Measurements from ENCODE around the gene DLG5. TPM values are rescaled to one million over a fixed set of nuclear protein-coding genes. Genes with fewer than 3 reads are reported as not detected.

The DLG5 gene
- total RNA-seq, 1 experiment from 2014 or later, result 69.7 TPM

GRCh38 chr10:77862595-77862994, 64.0 kb downstream of the DLG5 start:
- intact Hi-C loops (cut with micrococcal nuclease; ENCODE audit: unreplicated experiment), result no loop called here
- no peak overlapping the region for H3K27ac Mint-ChIP-seq (ENCODE audit: unreplicated experiment)
- no peak for TF ChIP-seq CTCF (IDR thresholded peaks at IDR 0.05; ENCODE audit: insufficient read depth in 1 of 2, low read depth in 1 of 2, low read length in 1 of 2, severe bottlenecking in 1 of 2, unreplicated experiment in 1 of 2)
- no peak overlapping the region for H3K4me3 Mint-ChIP-seq (ENCODE audit: unreplicated experiment)
- no peaks in the 10 kb centered on the region for H3K27me3 Mint-ChIP-seq (ENCODE audit: insufficient read depth, unreplicated experiment)
- peaks cover 44% of the 10 kb centered on the region for H3K36me3 Mint-ChIP-seq (ENCODE audit: insufficient read depth, unreplicated experiment)
- Histone ChIP-seq H3K36me3 (ENCODE audit: control insufficient read depth, insufficient read depth, low read length) (peaks cover 3% of the 10 kb centered on the region; the same call in 1 of the 2 replicates), H3K4me3 (ENCODE audit: low read depth, low read length) (no peak overlapping the region), H3K27me3 (replicated peaks; ENCODE audit: control insufficient read depth, insufficient read depth, low read length) (no peaks in the 10 kb centered on the region), H3K4me1 (peaks cover 13% of the 10 kb centered on the region), H3K9me3 (no peaks in the 10 kb centered on the region)
- no peaks in the 10 kb centered on the region for H3K9me3 Mint-ChIP-seq (ENCODE audit: unreplicated experiment)
- DNase-seq, result no peak
- no TSS peak for BruUV-seq (replicated peaks)
- CTCF ChIA-PET, result interaction anchor here (1.1 kb wide), 1 partner anchor 27 kb away, joined by 3 read pairs; no protein-coding TSS in a partner anchor
- POLR2A ChIA-PET, result no interaction called here
- peaks cover 11% of the 10 kb centered on the region for H3K4me1 Mint-ChIP-seq (ENCODE audit: low read depth, unreplicated experiment)

DNA sequence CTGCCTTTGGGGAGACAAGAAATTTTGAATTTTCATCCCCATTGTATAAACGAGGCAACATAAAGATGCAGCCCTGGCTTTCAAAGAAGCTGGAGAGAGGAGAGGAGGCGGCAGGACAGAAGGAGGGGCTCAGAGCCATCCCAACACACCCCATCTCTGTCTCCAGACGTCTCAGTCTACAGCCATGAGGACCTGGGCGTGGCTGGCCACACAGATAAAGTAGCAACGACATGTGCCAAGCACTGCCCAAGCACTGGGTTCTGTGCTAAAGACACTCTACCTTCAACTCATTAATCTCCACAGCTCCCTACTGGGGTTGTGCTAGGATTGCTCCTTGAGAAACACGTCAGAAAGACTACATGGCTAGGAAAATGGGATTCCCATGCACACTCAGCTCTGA, 65.2 kb downstream of the DLG5 start:
- no peaks in the 10 kb centered on the region for H3K9me3 Mint-ChIP-seq (ENCODE audit: unreplicated experiment)
- intact Hi-C loops (cut with micrococcal nuclease; ENCODE audit: unreplicated experiment), result no loop called here
- Histone ChIP-seq H3K4me1 (peaks cover 13% of the 10 kb centered on the region), H3K36me3 (ENCODE audit: control insufficient read depth, insufficient read depth, low read length) (peaks cover 4% of the 10 kb centered on the region; the same call in 1 of the 2 replicates), H3K4me3 (ENCODE audit: low read depth, low read length) (no peak overlapping the region), H3K9me3 (no peaks in the 10 kb centered on the region), H3K27me3 (replicated peaks; ENCODE audit: control insufficient read depth, insufficient read depth, low read length) (no peaks in the 10 kb centered on the region)
- ChIA-PET CTCF (no interaction called here), POLR2A (no interaction called here)
- TF ChIP-seq CTCF (IDR thresholded peaks at IDR 0.05; ENCODE audit: insufficient read depth in 1 of 2, low read depth in 1 of 2, low read length in 1 of 2, severe bottlenecking in 1 of 2, unreplicated experiment in 1 of 2), result no peak
- no TSS peak for BruUV-seq (replicated peaks)
- no peak overlapping the region for H3K4me3 Mint-ChIP-seq (ENCODE audit: unreplicated experiment)
- no peaks in the 10 kb centered on the region for H3K27me3 Mint-ChIP-seq (ENCODE audit: insufficient read depth, unreplicated experiment)
- H3K4me1 Mint-ChIP-seq (ENCODE audit: low read depth, unreplicated experiment), result peaks cover 16% of the 10 kb centered on the region
- H3K27ac Mint-ChIP-seq (ENCODE audit: unreplicated experiment), result no peak overlapping the region
- H3K36me3 Mint-ChIP-seq (ENCODE audit: insufficient read depth, unreplicated experiment), result peaks cover 47% of the 10 kb centered on the region
- DNase-seq, result no peak

DNA sequence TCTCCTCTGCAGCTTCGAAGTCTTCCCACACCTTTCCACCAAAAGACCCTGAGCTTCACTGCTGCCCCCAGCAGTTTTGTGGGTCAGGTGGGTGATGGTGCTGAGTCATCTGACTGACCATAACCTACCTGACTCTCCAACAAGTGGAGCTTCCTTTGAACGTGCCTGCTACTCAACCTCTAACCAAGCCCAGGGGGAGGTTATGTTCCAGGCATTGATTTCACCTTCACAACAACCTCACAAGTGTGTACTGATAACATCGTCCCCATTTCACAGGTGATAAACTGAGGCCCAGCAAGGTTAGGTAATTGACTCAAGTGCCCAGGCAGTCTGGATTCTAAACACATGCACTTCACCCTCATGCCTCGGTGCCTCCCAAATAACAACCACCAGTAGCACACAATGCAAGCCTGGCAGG, 66.7 kb downstream of the DLG5 start:
- CTCF ChIA-PET, result interaction anchor here (1.6 kb wide), 1 partner anchor 13 kb away, joined by 4 read pairs; no protein-coding TSS in a partner anchor

More for the DNA sequence above, 66.7 kb downstream of the DLG5 start:
- H3K4me3 Mint-ChIP-seq (ENCODE audit: unreplicated experiment), result no peak overlapping the region
- H3K4me1 Mint-ChIP-seq (ENCODE audit: low read depth, unreplicated experiment), result peaks cover 15% of the 10 kb centered on the region
- 0 out of 2 replicates have a peak, but pooled peaks cover 2% of the 10 kb centered on the region for H3K36me3 ChIP-seq (ENCODE audit: control insufficient read depth, insufficient read depth, low read length)
- no peak for DNase-seq
- no peak overlapping the region for H3K27ac Mint-ChIP-seq (ENCODE audit: unreplicated experiment)
- peaks cover 49% of the 10 kb centered on the region for H3K36me3 Mint-ChIP-seq (ENCODE audit: insufficient read depth, unreplicated experiment)
- no peaks in the 10 kb centered on the region for H3K27me3 ChIP-seq (replicated peaks; ENCODE audit: control insufficient read depth, insufficient read depth, low read length)
- POLR2A ChIA-PET, result no interaction called here
- peaks cover 13% of the 10 kb centered on the region for H3K4me1 ChIP-seq
- H3K27me3 Mint-ChIP-seq (ENCODE audit: insufficient read depth, unreplicated experiment), result no peaks in the 10 kb centered on the region
- H3K4me3 ChIP-seq (ENCODE audit: low read depth, low read length), result no peak overlapping the region
- intact Hi-C loops (cut with micrococcal nuclease; ENCODE audit: unreplicated experiment), result no loop called here
- no peaks in the 10 kb centered on the region for H3K9me3 Mint-ChIP-seq (ENCODE audit: unreplicated experiment)
- no TSS peak for BruUV-seq (replicated peaks)
- TF ChIP-seq CTCF (IDR thresholded peaks at IDR 0.05; ENCODE audit: insufficient read depth in 1 of 2, low read depth in 1 of 2, low read length in 1 of 2, severe bottlenecking in 1 of 2, unreplicated experiment in 1 of 2), result no peak
- H3K9me3 ChIP-seq, result no peaks in the 10 kb centered on the region

Measured in Caco-2 (cell line).